Cardiac muscle cell (in vitro differentiated cells and primary cell): ENCODE data around the gene DPH2. TPM values are rescaled to one million over a fixed set of nuclear protein-coding genes. Genes with fewer than 3 reads are reported as not detected.

Experiments
- DNase-seq, 2 donors: peaks; one replicate each; pipeline versions ENCODE4 v3.0.0 to v3.0.0-alpha.2; 2010 to 2017; ENCODE audit warnings: low read depth in 1 of 2, low spot score in 1 of 2
- H3K27ac ChIP-seq: fragments of 200-600 bp; sonication (generic); 2 replicates; pipeline ENCODE4 v1.5.1; 2016
- H3K27me3 ChIP-seq: fragments of 200-600 bp; sonication (generic); 2 replicates; pipeline ENCODE4 v1.6.0; 2016; ENCODE audit warnings: control low read depth
- H3K36me3 ChIP-seq: fragments of 200-600 bp; sonication (generic); 2 replicates; pipeline ENCODE4 v1.5.1; 2016; ENCODE audit warnings: control low read depth
- H3K4me1 ChIP-seq: fragments of 200-600 bp; sonication (generic); 2 replicates; pipeline ENCODE4 v1.8.1; 2017; ENCODE audit warnings: low read depth, mild to moderate bottlenecking, mixed run types
- H3K4me3 ChIP-seq: fragments of 200-600 bp; sonication (generic); 2 replicates; pipeline ENCODE4 v1.5.1; 2016; ENCODE audit warnings: mild to moderate bottlenecking
- H3K9me3 ChIP-seq: fragments of 200-600 bp; sonication (generic); 2 replicates; pipeline ENCODE4 v1.5.1; 2017; ENCODE audit warnings: low read depth, mild to moderate bottlenecking, control low read depth
- polyA plus RNA-seq: library from polyadenylated mRNA; unstranded; fragments of >200 nt; fragmentation: Nextera tagmentation; extraction: Ambion mirVana; gene quantifications from 2 replicates; pipeline ENCODE4 v1.2.1, GENCODE V29; 2016
- total RNA-seq: library from RNA; depleted of rRNA; stranded (reverse); fragments of >200 nt; gene quantifications from 2 replicates; pipeline ENCODE4 v1.2.3, GENCODE V29; 2016
- TF ChIP-seq, protein P1 (sequence below): IDR thresholded peaks from 2 replicates; pipeline ENCODE4 v1.5.1; 2012; ENCODE audit warnings: low read depth, mild to moderate bottlenecking, low read length

Gene DPH2
- total and polyA plus RNA-seq, 2 experiments from 2014 or later: 20.7 to 21.5 TPM

DNA sequence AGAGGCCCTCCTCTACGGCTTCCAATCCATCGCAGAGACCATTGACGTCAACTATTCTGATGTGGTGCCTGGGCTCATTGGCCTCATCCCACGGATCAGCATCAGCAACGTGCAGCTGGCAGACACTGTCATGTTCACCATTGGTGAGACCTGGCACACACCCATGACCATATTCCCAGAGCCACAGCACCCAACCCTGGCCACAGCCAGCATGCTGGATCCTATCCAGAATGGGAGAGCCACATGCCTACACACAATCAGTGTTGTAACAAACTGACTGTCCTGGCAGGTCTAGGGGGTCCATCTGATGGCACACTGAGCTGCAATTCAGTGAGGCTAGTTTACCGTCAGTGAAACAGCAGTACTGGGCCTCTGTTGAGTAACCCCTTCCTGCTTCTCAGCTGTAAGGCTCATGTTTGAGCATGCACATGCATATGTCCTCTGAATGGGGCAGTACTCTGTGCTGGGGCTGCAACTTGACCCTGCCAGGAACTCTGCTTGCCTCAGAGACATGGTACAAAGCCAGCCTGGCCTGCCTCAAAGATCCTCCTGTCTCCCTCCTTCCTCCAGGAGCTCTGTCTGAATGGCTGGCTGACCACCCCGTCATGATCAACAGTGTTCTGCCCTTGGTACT, 12.3 kb upstream of the DPH2 start:
- peaks cover 21% of the 10 kb centered on the region for H3K36me3 ChIP-seq
- peaks cover 3% of the 10 kb centered on the region for H3K4me1 ChIP-seq
- H3K27me3 ChIP-seq: no peaks in the 10 kb centered on the region
- no peak overlapping the region for H3K27ac ChIP-seq
- TF ChIP-seq, protein P1, sequence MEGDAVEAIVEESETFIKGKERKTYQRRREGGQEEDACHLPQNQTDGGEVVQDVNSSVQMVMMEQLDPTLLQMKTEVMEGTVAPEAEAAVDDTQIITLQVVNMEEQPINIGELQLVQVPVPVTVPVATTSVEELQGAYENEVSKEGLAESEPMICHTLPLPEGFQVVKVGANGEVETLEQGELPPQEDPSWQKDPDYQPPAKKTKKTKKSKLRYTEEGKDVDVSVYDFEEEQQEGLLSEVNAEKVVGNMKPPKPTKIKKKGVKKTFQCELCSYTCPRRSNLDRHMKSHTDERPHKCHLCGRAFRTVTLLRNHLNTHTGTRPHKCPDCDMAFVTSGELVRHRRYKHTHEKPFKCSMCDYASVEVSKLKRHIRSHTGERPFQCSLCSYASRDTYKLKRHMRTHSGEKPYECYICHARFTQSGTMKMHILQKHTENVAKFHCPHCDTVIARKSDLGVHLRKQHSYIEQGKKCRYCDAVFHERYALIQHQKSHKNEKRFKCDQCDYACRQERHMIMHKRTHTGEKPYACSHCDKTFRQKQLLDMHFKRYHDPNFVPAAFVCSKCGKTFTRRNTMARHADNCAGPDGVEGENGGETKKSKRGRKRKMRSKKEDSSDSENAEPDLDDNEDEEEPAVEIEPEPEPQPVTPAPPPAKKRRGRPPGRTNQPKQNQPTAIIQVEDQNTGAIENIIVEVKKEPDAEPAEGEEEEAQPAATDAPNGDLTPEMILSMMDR: no peak
- no peak overlapping the region for H3K4me3 ChIP-seq
- no peaks in the 10 kb centered on the region for H3K9me3 ChIP-seq
- DNase-seq: no peak

DNA sequence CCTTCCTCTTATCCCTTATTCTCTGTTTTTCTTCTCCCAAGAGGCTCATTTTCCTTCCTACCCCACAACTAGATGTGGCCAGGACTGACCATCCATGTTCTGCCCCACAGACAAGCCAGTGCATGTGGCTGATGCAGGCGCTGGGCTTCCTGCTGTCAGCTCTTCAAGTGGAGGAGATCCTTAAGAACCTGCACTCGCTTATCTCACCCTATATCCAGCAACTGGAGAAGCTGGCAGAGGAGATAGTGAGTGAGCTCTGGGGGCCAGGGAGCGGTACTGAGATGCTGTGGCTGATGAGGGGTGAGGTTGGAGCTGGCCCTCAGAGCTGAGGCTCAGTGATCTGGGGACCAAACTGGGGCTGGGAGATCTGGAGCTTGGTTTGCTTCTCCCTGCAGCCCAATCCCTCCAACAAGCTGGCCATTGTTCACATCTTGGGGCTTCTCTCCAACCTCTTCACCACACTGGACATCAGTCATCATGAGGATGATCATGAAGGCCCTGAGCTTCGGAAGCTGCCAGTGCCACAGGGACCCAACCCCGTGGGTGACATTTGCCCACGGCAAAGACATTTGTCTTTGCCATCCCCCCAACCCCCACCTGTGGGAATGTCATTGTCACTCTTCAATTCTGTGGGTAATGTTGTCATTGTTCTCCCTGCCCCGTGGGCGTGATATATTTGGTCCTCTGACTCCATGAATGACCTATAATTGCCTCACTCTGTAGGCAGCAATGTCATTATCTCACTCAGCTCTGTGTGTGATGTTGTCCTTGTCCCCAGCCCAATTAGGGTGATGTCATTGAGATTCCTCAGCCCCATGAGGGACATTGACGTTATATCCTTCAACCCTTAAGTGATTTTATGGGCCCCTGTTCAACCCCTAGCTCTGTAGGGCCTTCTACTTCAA, 11.2 kb upstream of the DPH2 start:
- Histone ChIP-seq H3K4me3 (no peak overlapping the region), H3K36me3 (peaks cover 21% of the 10 kb centered on the region), H3K27me3 (no peaks in the 10 kb centered on the region), H3K27ac (no peak overlapping the region), H3K4me1 (no peaks in the 10 kb centered on the region), H3K9me3 (no peaks in the 10 kb centered on the region)
- no peak for DNase-seq
- TF ChIP-seq, protein P1: no peak

DNA sequence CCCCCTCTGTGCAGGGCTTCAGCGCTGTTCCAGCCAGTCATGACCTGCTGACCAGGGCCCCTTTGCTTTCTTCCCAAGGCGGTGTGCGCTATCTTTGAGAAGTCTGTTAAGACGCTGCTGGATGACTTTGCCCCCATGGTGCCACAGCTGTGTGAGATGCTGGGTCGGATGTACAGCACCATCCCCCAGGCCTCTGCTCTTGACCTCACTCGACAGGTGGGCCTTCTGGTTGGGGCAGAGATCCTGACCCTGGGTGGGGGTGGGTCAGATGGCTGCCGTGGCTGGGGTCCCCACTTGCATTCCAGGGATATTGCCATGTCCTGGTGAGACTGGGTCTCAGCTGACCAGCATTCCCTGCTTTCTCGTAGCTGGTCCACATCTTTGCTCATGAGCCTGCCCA, 9.0 kb upstream of the DPH2 start:
- TF ChIP-seq, protein P1: no peak
- Histone ChIP-seq H3K36me3 (peaks cover 21% of the 10 kb centered on the region), H3K4me1 (no peaks in the 10 kb centered on the region), H3K4me3 (no peak overlapping the region), H3K27me3 (no peaks in the 10 kb centered on the region), H3K27ac (no peak overlapping the region), H3K9me3 (no peaks in the 10 kb centered on the region)
- no peak for DNase-seq

DNA sequence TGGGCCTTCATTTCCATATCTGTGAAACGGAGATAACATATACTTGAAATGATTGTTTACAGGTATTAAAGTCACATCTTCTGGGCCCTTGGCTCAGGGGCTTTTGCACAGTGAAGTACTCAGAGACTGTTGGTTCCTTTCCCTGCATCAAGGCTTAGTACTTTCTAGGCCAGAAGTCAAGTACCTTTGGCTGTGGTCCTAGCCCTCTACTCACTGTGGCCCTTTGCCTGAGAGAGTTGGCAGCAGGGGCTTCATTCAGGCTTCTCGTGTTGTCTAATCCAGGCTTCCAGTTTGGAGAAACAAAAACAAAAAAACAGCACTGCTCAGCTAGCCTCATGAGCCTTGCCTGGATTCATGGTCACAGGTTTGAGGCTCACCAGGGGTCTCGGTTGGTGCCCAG, 8.1 kb upstream of the DPH2 start:
- H3K36me3 ChIP-seq: peaks cover 21% of the 10 kb centered on the region
- no peaks in the 10 kb centered on the region for H3K4me1 ChIP-seq
- H3K27me3 ChIP-seq: no peaks in the 10 kb centered on the region
- H3K9me3 ChIP-seq: no peaks in the 10 kb centered on the region
- no peak overlapping the region for H3K4me3 ChIP-seq
- no peak for DNase-seq
- TF ChIP-seq, protein P1: no peak
- H3K27ac ChIP-seq: no peak overlapping the region

DNA sequence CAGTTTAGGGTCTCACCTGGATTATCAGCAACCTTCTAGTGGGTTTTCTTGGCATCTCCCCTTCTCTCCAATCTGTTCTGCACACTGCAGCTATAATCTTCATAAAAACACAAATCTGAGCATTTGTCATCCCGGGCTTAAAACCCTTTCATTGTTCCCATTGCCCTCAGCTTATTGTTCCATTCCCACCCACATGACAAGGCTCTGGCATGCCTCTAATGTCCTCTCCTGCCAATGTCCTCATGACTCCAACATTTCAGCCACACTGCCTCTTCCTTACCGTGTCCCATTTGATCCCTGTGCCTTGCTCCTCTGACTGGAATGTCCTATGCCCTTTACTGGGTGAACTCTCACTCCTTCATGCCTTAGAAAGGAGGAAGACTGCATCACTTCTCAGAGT, 7.5 kb upstream of the DPH2 start:
- no peak for DNase-seq
- Histone ChIP-seq H3K4me1 (no peaks in the 10 kb centered on the region), H3K4me3 (no peak overlapping the region), H3K27ac (no peak overlapping the region), H3K9me3 (no peaks in the 10 kb centered on the region), H3K36me3 (peaks cover 17% of the 10 kb centered on the region), H3K27me3 (no peaks in the 10 kb centered on the region)
- TF ChIP-seq, protein P1: no peak
